Stimulated activated naive B cell treated with anti-CD40 and anti-IgM and Interleukin-4, amounts not matched to agents 10 μg/mL and 1 μg/mL and 100 μg/mL, for 72 hours (primary cell): ENCODE results near the gene KIF5A.
"Not testable (repeated sequence)": the region's sequence is repeated elsewhere in the genome, so short reads cannot be mapped to it uniquely, and the experiment has no call there.

ENCODE experiments used
- ATAC-seq, 2 donors: fragments of 150-1000 bp; cut with Tn5 transposase; replicated peaks; 2 replicates each; pipeline ENCODE4 v1.10.0; 2021; ENCODE audit warnings: moderate library complexity in 1 of 2
- DNase-seq: peaks from one replicate; pipeline ENCODE4 v3.0.0; 2021
- H3K27ac Mint-ChIP-seq: one replicate; pipeline ENCODE4 v1.8.0; 2022; ENCODE audit warnings: mild to moderate bottlenecking, mixed read lengths
- H3K27me3 Mint-ChIP-seq, 2 donors: one replicate each; pipeline ENCODE4 v1.8.0; 2022; ENCODE audit warnings: mixed read lengths in 2 of 2
- H3K36me3 Mint-ChIP-seq, 2 donors: one replicate each; pipeline ENCODE4 v1.8.0; 2022; ENCODE audit warnings: mixed read lengths in 2 of 2, mild to moderate bottlenecking in 1 of 2
- H3K4me1 Mint-ChIP-seq, 2 donors: one replicate each; pipeline ENCODE4 v1.8.0; 2022; ENCODE audit warnings: mixed read lengths in 2 of 2, mild to moderate bottlenecking in 1 of 2
- H3K4me3 Mint-ChIP-seq, 2 donors: one replicate each; pipeline ENCODE4 v1.8.0; 2022; ENCODE audit warnings: mild to moderate bottlenecking in 2 of 2, mixed read lengths in 2 of 2, moderate library complexity in 1 of 2
- H3K9me3 Mint-ChIP-seq, 2 donors: one replicate each; pipeline ENCODE4 v1.8.0; 2022; ENCODE audit warnings: mixed read lengths in 2 of 2, mild to moderate bottlenecking in 1 of 2

Gene KIF5A

DNA sequence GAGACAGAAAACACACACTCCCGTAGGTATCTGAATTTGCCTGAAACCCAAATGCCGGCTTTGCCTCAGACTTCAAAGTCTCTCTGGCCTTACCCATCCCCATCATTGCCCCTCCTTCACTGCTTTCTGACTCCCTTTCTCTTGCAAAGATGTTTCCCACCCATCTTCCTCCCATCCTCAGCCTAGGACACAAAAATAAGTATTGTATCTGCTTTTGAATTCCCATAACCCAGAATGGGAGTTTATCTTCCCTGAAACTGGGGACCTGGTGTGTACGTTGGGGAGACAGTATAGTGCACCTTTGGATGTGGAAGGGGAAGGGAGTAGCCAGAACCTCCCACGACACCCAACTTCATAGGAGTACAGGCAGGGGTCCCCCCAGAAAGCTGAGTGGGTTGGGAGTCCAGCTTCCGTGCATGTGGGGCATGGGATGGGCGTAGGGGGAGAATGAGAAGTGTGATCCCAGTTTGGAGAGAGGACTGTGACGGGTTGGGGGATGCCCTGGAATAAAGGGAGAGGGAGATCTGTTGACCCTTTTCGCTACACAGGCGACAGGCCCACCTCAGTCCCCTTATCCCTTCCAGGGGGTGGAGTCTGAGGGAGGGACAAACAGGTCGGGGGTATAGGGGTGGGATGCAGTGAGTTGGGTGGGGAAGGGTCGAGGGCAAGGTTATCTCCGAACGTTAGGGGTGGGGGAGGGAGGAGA lies 488 bp upstream of the KIF5A start:
- Mint-ChIP-seq H3K27ac (no peak overlapping the region), H3K27me3 (peaks cover 35 to 36% of the 10 kb centered on the region in 2 donors), H3K4me1 (peaks cover 32 to 55% of the 10 kb centered on the region in 2 donors), H3K36me3 (peaks cover 7 to 17% of the 10 kb centered on the region in 2 donors), H3K4me3 (peak overlapping the region; percentile 85 to 89), H3K9me3 (no peaks in the 10 kb centered on the region)
- ATAC-seq = no peak
- DNase-seq = no peak

DNA sequence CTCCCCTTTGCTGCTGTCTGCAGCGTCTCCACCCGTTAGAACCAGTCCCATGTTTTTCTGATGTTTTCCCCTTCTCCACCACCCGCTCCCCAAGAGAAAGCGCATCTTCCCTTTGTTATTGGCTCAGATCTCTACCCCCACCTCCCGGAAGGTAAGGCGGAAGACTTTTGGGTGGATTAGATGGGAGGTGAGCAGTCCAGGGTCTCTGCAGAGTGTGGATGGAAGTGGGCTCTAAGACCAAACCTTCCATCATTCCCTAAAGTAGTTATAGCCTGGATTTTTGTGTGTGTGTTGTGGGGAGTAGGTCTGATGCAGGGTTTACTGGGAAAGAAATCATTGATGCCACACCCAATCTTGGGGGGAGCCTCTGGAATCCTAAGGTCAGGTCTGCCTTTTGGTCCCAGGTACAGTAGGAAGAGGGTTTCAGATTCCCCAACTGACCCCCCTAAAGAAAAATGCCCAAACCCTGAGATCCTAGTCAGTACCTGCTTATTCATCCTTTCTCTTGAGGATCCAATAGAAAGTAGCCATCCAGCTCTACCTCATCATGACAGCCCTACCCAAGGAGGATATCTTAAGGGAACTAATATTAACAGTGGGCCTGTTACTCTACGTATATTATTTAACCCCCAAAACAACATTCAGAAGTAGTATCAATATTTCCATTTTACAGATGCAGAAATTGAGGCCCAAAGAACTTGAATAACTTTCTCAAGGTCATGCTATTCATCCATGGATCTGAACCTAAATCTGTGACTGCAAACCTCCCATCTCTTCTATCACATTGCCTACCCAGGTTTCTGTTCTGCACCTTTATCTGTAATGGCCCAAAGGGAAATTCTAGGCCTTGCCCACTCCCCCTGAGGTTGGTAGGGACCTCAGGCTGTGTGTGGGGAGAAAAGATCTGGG lies 1.1 kb downstream of the KIF5A start:
- H3K36me3 Mint-ChIP-seq = peaks cover 3 to 8% of the 10 kb centered on the region in 2 donors
- no peaks in the 10 kb centered on the region for H3K9me3 Mint-ChIP-seq
- H3K27me3 Mint-ChIP-seq = peaks cover 36 to 38% of the 10 kb centered on the region in 2 donors
- H3K4me3 Mint-ChIP-seq = peak overlapping the region; percentile 85 to 89
- H3K4me1 Mint-ChIP-seq = peaks cover 24 to 41% of the 10 kb centered on the region in 2 donors
- no peak for DNase-seq
- no peak overlapping the region for H3K27ac Mint-ChIP-seq
- no peak for ATAC-seq

DNA sequence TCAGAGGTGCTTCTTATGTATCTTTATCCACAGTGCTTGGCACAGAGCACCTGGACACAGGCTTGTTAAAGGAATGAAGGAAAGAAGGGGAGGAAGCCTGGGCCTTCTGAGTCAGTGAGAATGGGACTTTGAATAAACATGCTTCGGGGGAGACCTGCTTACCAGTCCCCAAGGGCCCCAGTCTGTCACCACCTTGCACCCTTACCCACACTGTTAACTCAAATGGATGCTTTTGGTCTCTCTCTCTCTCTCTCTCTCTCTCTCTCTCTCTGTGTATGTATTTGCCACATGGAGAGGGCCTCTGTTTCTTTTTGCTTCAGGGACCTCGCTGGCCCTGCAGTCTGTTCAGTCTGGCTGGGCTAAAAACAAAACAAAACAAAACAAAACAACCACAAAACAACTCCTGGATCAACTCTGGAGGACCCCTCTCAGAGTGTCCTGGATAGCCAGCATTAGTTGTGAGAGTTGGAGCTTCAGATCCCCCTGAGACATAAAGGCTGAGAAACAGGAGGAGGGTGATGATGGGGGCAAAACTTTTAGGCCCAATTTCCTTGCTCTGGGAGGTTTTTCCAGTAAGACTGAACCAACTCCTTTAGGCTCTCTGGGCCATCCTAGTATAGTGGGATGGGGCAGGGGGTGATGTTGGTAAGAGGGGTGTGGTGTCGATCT lies 1.9 kb downstream of the KIF5A start:
- ATAC-seq = no peak
- Mint-ChIP-seq H3K4me3 (no peak overlapping the region), H3K27ac (no peak overlapping the region), H3K4me1 (peaks cover 18 to 33% of the 10 kb centered on the region in 2 donors), H3K27me3 (peaks cover 36 to 42% of the 10 kb centered on the region in 2 donors), H3K9me3 (no peaks in the 10 kb centered on the region), H3K36me3 (no peaks in the 10 kb centered on the region)
- no peak for DNase-seq

DNA sequence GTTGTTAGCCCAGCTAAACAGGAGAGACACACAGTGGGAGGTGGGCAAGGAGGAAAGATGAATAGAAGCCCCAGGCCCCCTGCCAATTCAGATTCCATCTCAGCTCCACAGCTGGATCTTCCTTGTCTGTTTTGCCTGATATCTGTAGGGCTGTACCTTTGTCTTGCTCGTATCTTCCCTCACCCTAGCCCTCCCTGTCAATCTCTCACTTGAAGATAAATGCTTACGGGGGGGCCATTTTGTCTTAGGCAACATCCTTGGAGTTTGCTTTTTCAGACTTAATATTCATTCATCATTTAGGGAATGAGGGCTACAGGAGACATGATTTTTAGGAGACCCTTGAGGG lies 2.4 kb downstream of the KIF5A start:
- Mint-ChIP-seq H3K27me3 (peaks cover 36 to 44% of the 10 kb centered on the region in 2 donors), H3K36me3 (no peaks in the 10 kb centered on the region), H3K9me3 (no peaks in the 10 kb centered on the region), H3K4me1 (peaks cover 18 to 30% of the 10 kb centered on the region in 2 donors), H3K27ac (no peak overlapping the region), H3K4me3 (no peak overlapping the region)
- no peak for DNase-seq
- no peak for ATAC-seq

DNA sequence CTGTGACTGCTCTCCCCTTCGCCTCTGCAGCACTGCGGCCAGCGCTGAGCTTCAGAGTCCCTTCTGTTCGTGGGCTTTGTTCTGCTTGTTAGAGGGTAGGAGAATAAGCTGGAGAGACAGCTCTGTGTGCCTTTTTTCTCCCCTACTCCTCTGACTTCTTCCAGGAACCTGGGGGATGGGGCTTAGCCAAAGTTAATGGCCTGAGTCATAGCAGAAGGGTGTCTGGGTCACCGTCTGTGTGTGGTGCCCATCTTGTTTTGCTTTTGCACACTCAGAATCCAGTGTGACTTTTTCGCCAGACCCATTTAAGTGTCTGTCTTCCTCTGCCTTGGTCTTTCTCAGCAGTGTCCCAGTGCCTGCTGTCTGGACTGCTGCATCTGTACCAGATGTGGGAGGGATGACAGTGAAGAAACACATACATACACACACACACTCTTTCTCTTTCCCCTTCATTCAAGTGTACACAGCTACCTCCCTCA lies 3.0 kb downstream of the KIF5A start:
- Mint-ChIP-seq H3K27ac (no peak overlapping the region), H3K4me1 (peaks cover 18 to 26% of the 10 kb centered on the region in 2 donors), H3K27me3 (peaks cover 36 to 44% of the 10 kb centered on the region in 2 donors), H3K4me3 (no peak overlapping the region), H3K36me3 (no peaks in the 10 kb centered on the region), H3K9me3 (no peaks in the 10 kb centered on the region)
- DNase-seq (no peak), ATAC-seq (no peak)

GRCh38 chr12:57553343-57554202 lies 3.7 kb downstream of the KIF5A start:
- Mint-ChIP-seq H3K4me3 (no peak overlapping the region), H3K27me3 (peaks cover 34 to 43% of the 10 kb centered on the region in 2 donors), H3K36me3 (no peaks in the 10 kb centered on the region), H3K4me1 (peaks cover 17 to 23% of the 10 kb centered on the region in 2 donors), H3K27ac (no peak overlapping the region), H3K9me3 (no peaks in the 10 kb centered on the region)
- ATAC-seq (no peak), DNase-seq (no peak)

DNA sequence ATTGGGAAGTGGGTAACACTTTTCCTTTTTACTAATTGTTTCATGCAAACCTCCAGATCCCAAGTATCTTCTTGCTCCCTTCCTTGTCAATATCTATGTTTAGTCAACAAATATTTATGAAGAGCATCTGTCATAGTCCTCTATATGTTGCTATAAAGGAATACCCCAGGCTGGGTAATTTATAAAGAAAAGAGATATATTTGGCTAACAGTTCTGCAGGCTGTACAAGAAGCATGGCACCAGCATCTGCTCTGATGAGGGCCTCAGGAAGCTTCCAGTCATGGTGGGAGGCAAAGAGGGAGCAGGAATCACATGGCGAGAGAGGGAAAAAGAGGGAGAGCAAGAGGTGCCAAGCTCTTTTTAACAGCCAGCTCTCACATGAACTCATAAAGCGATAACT lies 4.6 kb downstream of the KIF5A start:
- H3K9me3 Mint-ChIP-seq = no peaks in the 10 kb centered on the region
- ATAC-seq (no peak), DNase-seq (no peak)
- no peak overlapping the region for H3K27ac Mint-ChIP-seq
- peaks cover 25 to 37% of the 10 kb centered on the region in 2 donors for H3K27me3 Mint-ChIP-seq
- H3K36me3 Mint-ChIP-seq = no peaks in the 10 kb centered on the region
- H3K4me3 Mint-ChIP-seq = no peak overlapping the region
- H3K4me1 Mint-ChIP-seq = peaks cover 8 to 14% of the 10 kb centered on the region in 2 donors

DNA sequence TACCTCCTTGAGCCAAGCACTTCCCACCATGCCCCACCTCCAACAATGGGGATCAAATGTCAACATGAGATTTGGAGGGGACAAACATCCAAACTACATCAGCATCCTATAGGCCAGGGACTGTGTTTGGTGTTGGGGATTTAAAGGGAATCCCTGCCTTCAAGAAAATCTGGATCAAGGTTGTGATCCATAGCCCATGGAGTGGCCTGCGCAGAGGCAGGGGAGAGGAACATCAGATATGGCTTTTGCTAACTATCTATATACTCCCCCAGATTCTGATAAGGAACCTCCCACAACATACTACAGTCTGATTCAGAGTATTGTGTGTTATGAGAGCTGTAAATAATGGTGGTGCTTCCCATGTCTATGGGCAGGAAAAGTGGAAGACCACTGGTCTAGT lies 5.1 kb downstream of the KIF5A start:
- no peaks in the 10 kb centered on the region for H3K9me3 Mint-ChIP-seq
- H3K36me3 Mint-ChIP-seq = no peaks in the 10 kb centered on the region
- H3K4me1 Mint-ChIP-seq = peaks cover 6 to 10% of the 10 kb centered on the region in 2 donors
- ATAC-seq = no peak
- peaks cover 21 to 36% of the 10 kb centered on the region in 2 donors for H3K27me3 Mint-ChIP-seq
- DNase-seq = no peak
- H3K4me3 Mint-ChIP-seq = no peak overlapping the region
- H3K27ac Mint-ChIP-seq = no peak overlapping the region

DNA sequence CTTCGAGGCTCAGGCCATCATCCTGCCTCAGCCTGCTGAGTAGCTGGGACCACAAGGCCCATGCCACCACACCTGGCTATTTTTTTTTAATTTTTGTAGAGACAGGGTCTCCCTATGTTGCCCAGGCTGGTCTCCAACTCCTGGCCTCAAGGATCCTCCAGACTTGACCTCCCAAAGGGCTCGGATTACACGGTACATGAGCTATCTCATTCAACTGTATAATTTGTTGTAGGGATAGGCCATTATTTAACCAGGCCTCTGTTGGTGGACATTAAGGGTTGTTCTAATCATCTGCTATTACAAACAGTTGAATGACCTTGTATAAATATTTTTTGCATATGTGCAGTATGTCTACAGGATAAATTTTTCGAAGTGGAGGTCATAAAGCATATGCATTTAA lies 9.0 kb downstream of the KIF5A start:
- DNase-seq = no peak

GRCh38 chr12:57560516-57560915 lies 10.7 kb downstream of the KIF5A start:
- Mint-ChIP-seq H3K4me3 (no peak overlapping the region), H3K9me3 (no peaks in the 10 kb centered on the region), H3K27ac (no peak overlapping the region), H3K4me1 (no peaks in the 10 kb centered on the region), H3K27me3 (peaks cover 27 to 38% of the 10 kb centered on the region in 2 donors), H3K36me3 (peaks cover 0 to 6% of the 10 kb centered on the region in 2 donors)
- DNase-seq (no peak), ATAC-seq (no peak)

More for the DNA sequence above, 9.0 kb downstream of the KIF5A start:
- Mint-ChIP-seq H3K4me1 (no peaks in the 10 kb centered on the region), H3K4me3 (no peak overlapping the region), H3K27me3 (peaks cover 17 to 30% of the 10 kb centered on the region in 2 donors), H3K36me3 (no peaks in the 10 kb centered on the region), H3K9me3 (no peaks in the 10 kb centered on the region), H3K27ac (no peak overlapping the region)
- ATAC-seq = no peak

GRCh38 chr12:57561117-57561516 lies 11.3 kb downstream of the KIF5A start:
- H3K27me3 Mint-ChIP-seq = peaks cover 27 to 38% of the 10 kb centered on the region in 2 donors
- not testable (repeated sequence) for ATAC-seq, H3K9me3 Mint-ChIP-seq, H3K36me3 Mint-ChIP-seq, H3K4me1 Mint-ChIP-seq, DNase-seq, H3K27ac Mint-ChIP-seq, H3K4me3 Mint-ChIP-seq

DNA sequence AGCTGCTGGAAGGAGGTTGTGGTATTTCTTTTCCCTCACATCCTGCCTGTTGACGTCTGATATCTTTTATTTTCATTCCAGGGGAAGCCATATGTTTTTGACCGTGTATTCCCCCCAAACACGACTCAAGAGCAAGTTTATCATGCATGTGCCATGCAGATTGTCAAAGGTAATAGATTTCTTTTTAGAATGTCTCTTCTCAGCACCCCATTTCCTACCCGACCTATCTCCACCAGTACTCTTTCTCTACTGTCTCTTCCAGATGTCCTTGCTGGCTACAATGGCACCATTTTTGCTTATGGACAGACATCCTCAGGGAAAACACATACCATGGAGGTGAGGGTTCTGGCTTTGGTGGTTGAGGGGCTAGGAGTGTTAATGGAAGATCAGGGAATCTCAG lies 13.5 kb downstream of the KIF5A start:
- Mint-ChIP-seq H3K27me3 (peaks cover 31 to 38% of the 10 kb centered on the region in 2 donors), H3K36me3 (peaks cover 0 to 6% of the 10 kb centered on the region in 2 donors), H3K4me3 (no peak overlapping the region), H3K9me3 (no peaks in the 10 kb centered on the region), H3K4me1 (no peaks in the 10 kb centered on the region), H3K27ac (no peak overlapping the region)
- DNase-seq (no peak), ATAC-seq (no peak)

DNA sequence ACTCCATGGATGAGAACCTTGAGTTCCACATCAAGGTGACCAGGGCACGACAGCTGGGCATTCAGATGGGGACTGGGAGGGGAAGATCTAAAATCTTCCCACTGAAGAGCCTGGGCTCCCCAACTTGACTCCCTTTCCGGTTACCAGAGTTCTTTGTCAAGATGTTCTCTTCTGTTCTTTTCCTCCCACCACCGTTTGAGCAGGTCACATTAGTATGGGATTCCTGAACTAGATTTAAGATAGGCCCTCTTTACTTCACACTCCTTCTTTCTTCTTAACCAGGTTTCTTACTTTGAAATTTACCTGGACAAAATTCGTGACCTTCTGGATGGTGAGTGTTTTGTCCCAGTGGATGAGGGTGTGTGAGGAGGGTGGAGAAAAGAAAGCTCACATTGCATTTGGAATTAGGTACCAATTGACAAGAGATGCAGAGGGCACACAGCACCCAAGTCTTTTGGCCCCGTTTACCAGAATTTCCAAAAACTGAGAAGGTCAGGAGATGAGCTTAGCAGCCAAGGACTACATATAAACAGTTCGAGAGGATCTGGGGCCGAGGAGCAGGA lies 14.4 kb downstream of the KIF5A start:
- H3K27ac Mint-ChIP-seq = no peak overlapping the region
- peaks cover 0 to 6% of the 10 kb centered on the region in 2 donors for H3K36me3 Mint-ChIP-seq
- no peak for ATAC-seq
- no peaks in the 10 kb centered on the region for H3K9me3 Mint-ChIP-seq
- H3K27me3 Mint-ChIP-seq = peaks cover 40 to 47% of the 10 kb centered on the region in 2 donors
- no peak for DNase-seq
- H3K4me1 Mint-ChIP-seq = no peaks in the 10 kb centered on the region
- no peak overlapping the region for H3K4me3 Mint-ChIP-seq
